ENCODE data around the gene TBL1X. TPM values are rescaled to one million over a fixed set of nuclear protein-coding genes. Genes with fewer than 3 reads are reported as not detected.
A peak's percentile ranks its signal among the peaks of the same experiment; 100 is the strongest.

The TBL1X gene
- total and polyA plus RNA-seq, 4 donors = 2.3 to 21.7 (median 13.3) TPM

GRCh38 chrX:9739130-9739529 lies 274.3 kb downstream of the TBL1X start:
- Histone ChIP-seq H3K4me1 (ENCODE audit: control insufficient read depth in 5 of 5, insufficient read depth in 5 of 5, low read length in 5 of 5) (no peaks in the 10 kb centered on the region), H3K9me3 (ENCODE audit: control insufficient read depth in 4 of 4, insufficient read depth in 3 of 4, low read length in 3 of 4) (no peaks in the 10 kb centered on the region), H3K4me3 (no peak overlapping the region), H3K36me3 (ENCODE audit: control insufficient read depth in 4 of 4, insufficient read depth in 4 of 4, low read length in 4 of 4) (no peaks in the 10 kb centered on the region), H3K27ac (ENCODE audit: low read depth in 1 of 2, low read length in 1 of 2) (no peak overlapping the region), H3K9ac (ENCODE audit: insufficient read depth in 1 of 2, low read length in 2 of 2) (no peak overlapping the region), H3K27me3 (ENCODE audit: control insufficient read depth in 3 of 3, insufficient read depth in 3 of 3, low read length in 2 of 3) (peaks cover 0 to 6% (median 5%) of the 10 kb centered on the region in 3 donors)
- WGBS, 2 donors = 81 to 91% methylated on average over 5 of the region's 5 CpGs
- no peak for DNase-seq
- ATAC-seq (ENCODE audit: insufficient read depth, low FRiP score) = no peak
- no peak for TF ChIP-seq CTCF (IDR thresholded peaks at IDR 0.05; ENCODE audit: control extremely low read depth, extremely low read depth)

GRCh38 chrX:9745417-9746115 lies 280.7 kb downstream of the TBL1X start:
- Histone ChIP-seq H3K9ac (ENCODE audit: insufficient read depth in 1 of 2, low read length in 2 of 2) (no peak overlapping the region), H3K36me3 (ENCODE audit: control insufficient read depth in 4 of 4, insufficient read depth in 4 of 4, low read length in 4 of 4) (no peaks in the 10 kb centered on the region), H3K27me3 (ENCODE audit: control insufficient read depth in 3 of 3, insufficient read depth in 3 of 3, low read length in 2 of 3) (peaks cover 0 to 5% (median 2%) of the 10 kb centered on the region in 3 donors), H3K4me3 (no peak overlapping the region), H3K27ac (ENCODE audit: low read depth in 1 of 2, low read length in 1 of 2) (peak overlapping the region; percentile 33 to 66), H3K9me3 (ENCODE audit: control insufficient read depth in 4 of 4, insufficient read depth in 3 of 4, low read length in 3 of 4) (peaks cover 0 to 6% (median 0%) of the 10 kb centered on the region in 4 donors), H3K4me1 (ENCODE audit: control insufficient read depth in 5 of 5, insufficient read depth in 5 of 5, low read length in 5 of 5) (no peaks in the 10 kb centered on the region)
- ATAC-seq (ENCODE audit: insufficient read depth, low FRiP score) (no peak), DNase-seq (peak in 1 of 3 donors; percentile 45)
- 38 to 57% methylated on average over 8 to 11 of the region's 11 CpGs for whole genome bisulfite sequencing, 2 donors
- TF ChIP-seq CTCF (IDR thresholded peaks at IDR 0.05; ENCODE audit: control extremely low read depth, extremely low read depth) = no peak

GRCh38 chrX:9746148-9746888 lies 281.5 kb downstream of the TBL1X start:
- Histone ChIP-seq H3K4me1 (ENCODE audit: control insufficient read depth in 5 of 5, insufficient read depth in 5 of 5, low read length in 5 of 5) (no peaks in the 10 kb centered on the region), H3K9ac (ENCODE audit: insufficient read depth in 1 of 2, low read length in 2 of 2) (no peak overlapping the region), H3K36me3 (ENCODE audit: control insufficient read depth in 4 of 4, insufficient read depth in 4 of 4, low read length in 4 of 4) (no peaks in the 10 kb centered on the region), H3K27ac (ENCODE audit: low read depth in 1 of 2, low read length in 1 of 2) (peak overlapping the region; percentile 40 to 66), H3K27me3 (ENCODE audit: control insufficient read depth in 3 of 3, insufficient read depth in 3 of 3, low read length in 2 of 3) (peaks cover 0 to 5% (median 2%) of the 10 kb centered on the region in 3 donors), H3K9me3 (ENCODE audit: control insufficient read depth in 4 of 4, insufficient read depth in 3 of 4, low read length in 3 of 4) (peaks cover 0 to 8% (median 0%) of the 10 kb centered on the region in 4 donors), H3K4me3 (no peak overlapping the region)
- TF ChIP-seq CTCF (IDR thresholded peaks at IDR 0.05; ENCODE audit: control extremely low read depth, extremely low read depth) = no peak
- WGBS, 2 donors = 20 to 31% methylated on average over 3 of the region's 3 CpGs
- ATAC-seq (ENCODE audit: insufficient read depth, low FRiP score) (no peak), DNase-seq (no peak)
